MG63 (cell line): ENCODE measurements around the gene FAM234B. TPM values are rescaled to one million over a fixed set of nuclear protein-coding genes. Genes with fewer than 3 reads are reported as not detected.
A peak's percentile ranks its signal among the peaks of the same experiment; 100 is the strongest.

Experiments used
- DNase-seq: peaks from one replicate; pipeline ENCODE4 v3.0.0-alpha.2; 2020
- H3K27me3 ChIP-seq: fragments of 250-450 bp; sonication (Bioruptor Pico); 2 replicates; pipeline ENCODE4 v1.5.1; 2020; ENCODE audit warnings: mild to moderate bottlenecking, moderate library complexity
- H3K36me3 ChIP-seq: fragments of 250-450 bp; sonication (Bioruptor Pico); 2 replicates; pipeline ENCODE4 v1.5.1; 2020; ENCODE audit warnings: mild to moderate bottlenecking, moderate library complexity
- H3K4me3 ChIP-seq: fragments of 250-450 bp; sonication (Bioruptor Pico); 2 replicates; pipeline ENCODE4 v1.5.1; 2020; ENCODE audit warnings: mild to moderate bottlenecking, moderate library complexity
- H3K9me3 ChIP-seq: fragments of 250-450 bp; sonication (Bioruptor Pico); 2 replicates; pipeline ENCODE4 v1.5.1; 2020; ENCODE audit warnings: mild to moderate bottlenecking, moderate library complexity
- total RNA-seq: library from RNA; depleted of rRNA; stranded (reverse); fragments of >200 nt; shearing (Covaris generic); gene quantifications from 2 replicates; pipeline ENCODE4 v1.2.3, GENCODE V29; 2014; ENCODE audit warnings: low replicate concordance

Gene FAM234B
- total RNA-seq, 1 experiment from 2014 or later: 2.4 TPM

GRCh38 chr12:13094367-13094766, 50.2 kb downstream of the FAM234B start:
- Histone ChIP-seq H3K9me3 (no peaks in the 10 kb centered on the region), H3K4me3 (no peak overlapping the region)
- no peak for DNase-seq

GRCh38 chr12:13095266-13095995, 51.2 kb downstream of the FAM234B start:
- H3K27me3 ChIP-seq: no peaks in the 10 kb centered on the region
- no peak for DNase-seq
- no peaks in the 10 kb centered on the region for H3K9me3 ChIP-seq
- H3K36me3 ChIP-seq: no peaks in the 10 kb centered on the region
- no peak overlapping the region for H3K4me3 ChIP-seq

More at GRCh38 chr12:13094367-13094766, 50.2 kb downstream of the FAM234B start:
- no peaks in the 10 kb centered on the region for H3K27me3 ChIP-seq
- H3K36me3 ChIP-seq: no peaks in the 10 kb centered on the region

GRCh38 chr12:13097491-13098011, 53.4 kb downstream of the FAM234B start:
- H3K36me3 ChIP-seq: no peaks in the 10 kb centered on the region
- H3K9me3 ChIP-seq: no peaks in the 10 kb centered on the region
- DNase-seq: peak; percentile 40
- peak overlapping the region; percentile 22 for H3K4me3 ChIP-seq
- no peaks in the 10 kb centered on the region for H3K27me3 ChIP-seq

GRCh38 chr12:13099066-13099843, 55.1 kb downstream of the FAM234B start:
- Histone ChIP-seq H3K36me3 (no peaks in the 10 kb centered on the region), H3K9me3 (no peaks in the 10 kb centered on the region), H3K4me3 (no peak overlapping the region), H3K27me3 (no peaks in the 10 kb centered on the region)
- DNase-seq: no peak

GRCh38 chr12:13099844-13100604, 55.8 kb downstream of the FAM234B start:
- no peak for DNase-seq
- Histone ChIP-seq H3K36me3 (no peaks in the 10 kb centered on the region), H3K9me3 (no peaks in the 10 kb centered on the region), H3K27me3 (no peaks in the 10 kb centered on the region), H3K4me3 (no peak overlapping the region)

- no peaks in the 10 kb centered on the region for H3K9me3 ChIP-seq
- H3K27me3 ChIP-seq: no peaks in the 10 kb centered on the region
- no peak for DNase-seq
These were observed 56.4 kb downstream of the FAM234B start for GRCh38 chr12:13100605-13100881.

GRCh38 chr12:13100882-13101769, 56.9 kb downstream of the FAM234B start:
- Histone ChIP-seq H3K27me3 (no peaks in the 10 kb centered on the region), H3K36me3 (no peaks in the 10 kb centered on the region)

More at GRCh38 chr12:13100605-13100881, 56.4 kb downstream of the FAM234B start:
- H3K4me3 ChIP-seq: peak overlapping the region; percentile 48
- no peaks in the 10 kb centered on the region for H3K36me3 ChIP-seq

GRCh38 chr12:13101821-13102375, 57.7 kb downstream of the FAM234B start:
- no peaks in the 10 kb centered on the region for H3K36me3 ChIP-seq
- no peaks in the 10 kb centered on the region for H3K27me3 ChIP-seq
- peak; percentile 38 for DNase-seq
- peak overlapping the region; percentile 48; the same call in 1 of the 2 replicates for H3K4me3 ChIP-seq
- H3K9me3 ChIP-seq: no peaks in the 10 kb centered on the region

More at GRCh38 chr12:13100882-13101769, 56.9 kb downstream of the FAM234B start:
- peak; percentile 96 for DNase-seq
- Histone ChIP-seq H3K9me3 (no peaks in the 10 kb centered on the region), H3K4me3 (peak overlapping the region; percentile 48)

- Histone ChIP-seq H3K27me3 (no peaks in the 10 kb centered on the region), H3K9me3 (no peaks in the 10 kb centered on the region), H3K4me3 (no peak overlapping the region), H3K36me3 (no peaks in the 10 kb centered on the region)
- no peak for DNase-seq
These were observed 58.4 kb downstream of the FAM234B start for GRCh38 chr12:13102461-13103195.

GRCh38 chr12:13103391-13104033, 59.3 kb downstream of the FAM234B start, which contains the start of gene GSG1:
TSS of gene GSG1 (minus strand) at chr12:13103667. CDS start at chr12:13103512, 155 bp downstream.
- Histone ChIP-seq H3K9me3 (no peaks in the 10 kb centered on the region), H3K4me3 (no peak within 1 kb of the TSS), H3K27me3 (no peaks in the 10 kb centered on the region), H3K36me3 (no peaks in the 10 kb centered on the region)
- DNase-seq: peak; percentile 33

GRCh38 chr12:13104409-13104808, 60.2 kb downstream of the FAM234B start:
- H3K27me3 ChIP-seq: no peaks in the 10 kb centered on the region
- H3K36me3 ChIP-seq: no peaks in the 10 kb centered on the region
- H3K4me3 ChIP-seq: no peak overlapping the region
- H3K9me3 ChIP-seq: no peaks in the 10 kb centered on the region
- DNase-seq: no peak

- H3K36me3 ChIP-seq: no peaks in the 10 kb centered on the region
- H3K27me3 ChIP-seq: no peaks in the 10 kb centered on the region
- no peak overlapping the region for H3K4me3 ChIP-seq
- no peak for DNase-seq
- no peaks in the 10 kb centered on the region for H3K9me3 ChIP-seq
These were observed 61.6 kb downstream of the FAM234B start for GRCh38 chr12:13105781-13106180.

- Histone ChIP-seq H3K36me3 (no peaks in the 10 kb centered on the region), H3K9me3 (no peaks in the 10 kb centered on the region; the same call in 1 of the 2 replicates), H3K27me3 (no peaks in the 10 kb centered on the region), H3K4me3 (no peak overlapping the region)
- DNase-seq: no peak
These were observed 62.5 kb downstream of the FAM234B start for GRCh38 chr12:13106666-13107065.

- Histone ChIP-seq H3K27me3 (no peaks in the 10 kb centered on the region), H3K36me3 (no peaks in the 10 kb centered on the region)
These were observed 68.8 kb downstream of the FAM234B start for GRCh38 chr12:13112968-13113367.

More at GRCh38 chr12:13112968-13113367, 68.8 kb downstream of the FAM234B start:
- peaks cover 3% of the 10 kb centered on the region; the same call in 1 of the 2 replicates for H3K9me3 ChIP-seq
- no peak for DNase-seq
- H3K4me3 ChIP-seq: no peak overlapping the region
